ENCODE results near the gene SCNN1A.

Gene SCNN1A

DNA sequence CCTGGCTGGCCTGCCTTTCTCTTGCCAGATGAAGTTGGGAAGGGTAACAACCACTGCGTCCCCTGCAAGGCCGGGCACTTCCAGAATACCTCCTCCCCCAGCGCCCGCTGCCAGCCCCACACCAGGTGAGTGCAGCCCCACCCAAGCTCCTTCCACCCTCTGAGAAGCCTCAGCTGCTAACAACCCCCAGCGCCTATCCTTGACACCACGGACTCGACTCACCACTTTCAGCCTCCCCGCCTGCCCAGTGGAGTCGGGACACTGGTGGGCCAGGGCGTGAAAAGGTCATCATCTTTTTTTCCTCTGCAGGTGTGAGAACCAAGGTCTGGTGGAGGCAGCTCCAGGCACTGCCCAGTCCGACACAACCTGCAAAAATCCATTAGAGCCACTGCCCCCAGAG is 10.7 kb upstream of the SCNN1A start:
- Histone ChIP-seq H3K27me3 (ENCODE audit: insufficient read depth, poor library complexity, severe bottlenecking) (no peaks in the 10 kb centered on the region), H3K36me3 (ENCODE audit: low read depth) (peaks cover 62% of the 10 kb centered on the region), H3K9me3 (ENCODE audit: severe bottlenecking) (no peaks in the 10 kb centered on the region), H3K4me1 (ENCODE audit: insufficient read depth, poor library complexity, severe bottlenecking) (peaks cover 14% of the 10 kb centered on the region), H3K27ac (ENCODE audit: poor library complexity, severe bottlenecking) (peak overlapping the region; percentile 91), H3K4me3 (ENCODE audit: severe bottlenecking) (no peak overlapping the region)
- no peak for TF ChIP-seq CTCF (IDR thresholded peaks at IDR 0.05; ENCODE audit: poor library complexity, severe bottlenecking)
- DNase-seq (ENCODE audit: low spot score) (no peak), ATAC-seq (ENCODE audit: low read depth) (no peak)

- no peaks in the 10 kb centered on the region for H3K9me3 ChIP-seq (ENCODE audit: severe bottlenecking)
- H3K36me3 ChIP-seq (ENCODE audit: low read depth): peaks cover 50% of the 10 kb centered on the region
- H3K4me1 ChIP-seq (ENCODE audit: insufficient read depth, poor library complexity, severe bottlenecking): peaks cover 18% of the 10 kb centered on the region
- H3K4me3 ChIP-seq (ENCODE audit: severe bottlenecking): peak overlapping the region; percentile 65
- DNase-seq (ENCODE audit: low spot score): no peak
- peak; percentile 14; the same call in 1 of the 3 replicates for ATAC-seq (ENCODE audit: low read depth)
- no peaks in the 10 kb centered on the region for H3K27me3 ChIP-seq (ENCODE audit: insufficient read depth, poor library complexity, severe bottlenecking)
- H3K27ac ChIP-seq (ENCODE audit: poor library complexity, severe bottlenecking): peak overlapping the region; percentile 91
- TF ChIP-seq CTCF (IDR thresholded peaks at IDR 0.05; ENCODE audit: poor library complexity, severe bottlenecking): no peak
Observed at GRCh38 chr12:6384499-6385436, 9.4 kb upstream of the SCNN1A start.

DNA sequence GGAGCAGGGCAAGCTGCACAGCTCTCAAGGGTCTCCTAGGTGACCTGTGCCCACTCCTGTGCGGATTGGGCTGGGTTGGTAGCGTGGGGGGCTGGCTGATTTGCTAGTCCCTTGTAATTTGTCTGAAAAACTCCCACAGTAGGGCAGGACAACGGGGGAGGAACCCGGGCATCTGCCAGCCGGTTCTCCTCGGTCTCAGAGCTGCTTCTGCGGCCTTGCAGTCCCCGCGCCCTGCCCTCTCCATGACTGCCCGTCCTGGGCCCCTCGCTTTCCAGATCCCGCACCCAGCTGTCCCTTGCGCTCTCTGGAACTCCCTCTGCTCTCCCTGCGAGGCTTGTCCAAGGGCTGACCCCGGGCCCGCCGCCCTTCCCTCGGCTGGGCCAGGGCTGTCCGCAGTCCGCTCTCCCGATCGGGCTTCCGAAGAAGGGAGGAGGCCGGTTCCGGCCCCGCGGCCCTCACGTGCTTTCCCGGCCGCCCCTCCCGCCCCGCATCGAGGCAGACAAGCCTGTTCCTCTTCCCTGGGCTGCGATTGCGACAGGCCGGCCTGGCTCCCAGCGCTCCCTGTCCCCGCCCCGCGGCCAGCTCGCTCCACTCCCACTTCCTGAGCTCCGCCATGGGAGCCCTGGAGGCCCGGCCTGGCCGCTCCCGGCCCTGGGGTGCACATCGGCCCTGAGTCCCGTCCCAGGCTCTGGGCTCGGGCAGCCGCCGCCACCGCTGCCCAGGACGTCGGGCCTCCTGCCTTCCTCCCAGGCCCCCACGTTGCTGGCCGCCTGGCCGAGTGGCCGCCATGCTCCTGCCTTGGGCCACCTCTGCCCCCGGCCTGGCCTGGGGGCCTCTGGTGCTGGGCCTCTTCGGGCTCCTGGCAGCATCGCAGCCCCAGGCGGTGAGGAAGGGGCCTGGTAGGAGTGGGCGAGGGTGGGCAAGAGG is 8.5 kb upstream of the SCNN1A start, which contains the start of gene LTBR:
TSS of gene LTBR (plus strand) at position 591 of the 927 bp plus-strand sequence. CDS start at position 788, 197 bp downstream.
- peak; percentile 97 for DNase-seq (ENCODE audit: low spot score)
- ATAC-seq (ENCODE audit: low read depth): peak; percentile 93
- Histone ChIP-seq H3K36me3 (ENCODE audit: low read depth) (peaks cover 40% of the 10 kb centered on the region), H3K9me3 (ENCODE audit: severe bottlenecking) (no peaks in the 10 kb centered on the region), H3K27me3 (ENCODE audit: insufficient read depth, poor library complexity, severe bottlenecking) (no peaks in the 10 kb centered on the region), H3K27ac (ENCODE audit: poor library complexity, severe bottlenecking) (peak within 1 kb of the TSS; percentile 91), H3K4me1 (ENCODE audit: insufficient read depth, poor library complexity, severe bottlenecking) (peaks cover 18% of the 10 kb centered on the region), H3K4me3 (ENCODE audit: severe bottlenecking) (peak within 1 kb of the TSS; percentile 65)
- no peak for TF ChIP-seq CTCF (IDR thresholded peaks at IDR 0.05; ENCODE audit: poor library complexity, severe bottlenecking)

GRCh38 chr12:6382982-6383381 is 7.6 kb upstream of the SCNN1A start:
- peak overlapping the region; percentile 91 for H3K27ac ChIP-seq (ENCODE audit: poor library complexity, severe bottlenecking)
- TF ChIP-seq CTCF (IDR thresholded peaks at IDR 0.05; ENCODE audit: poor library complexity, severe bottlenecking): no peak
- no peak overlapping the region for H3K4me3 ChIP-seq (ENCODE audit: severe bottlenecking)
- H3K4me1 ChIP-seq (ENCODE audit: insufficient read depth, poor library complexity, severe bottlenecking): peaks cover 23% of the 10 kb centered on the region
- peaks cover 32% of the 10 kb centered on the region for H3K36me3 ChIP-seq (ENCODE audit: low read depth)
- no peaks in the 10 kb centered on the region for H3K9me3 ChIP-seq (ENCODE audit: severe bottlenecking)
- DNase-seq (ENCODE audit: low spot score): no peak
- no peaks in the 10 kb centered on the region for H3K27me3 ChIP-seq (ENCODE audit: insufficient read depth, poor library complexity, severe bottlenecking)
- ATAC-seq (ENCODE audit: low read depth): no peak

All from RWPE2 (cell line).